Adrenal gland (tissue), 5 donors: ENCODE data around the gene ITPR1.

Experiments
- POLR2A ChIP-seq, 2 donors: fragments of 450-650 bp; IDR thresholded peaks; one replicate each; pipeline ENCODE4 v1.6.1; 2017; ENCODE audit warnings: antibody characterized with exemption in 2 of 2, mild to moderate bottlenecking in 2 of 2, moderate library complexity in 1 of 2
- TF ChIP-seq, protein P1 (sequence below), 6 experiments: fragments of 450-650 bp in 4 of 6; fragments of 200-600 bp in 2 of 6; sonication (generic) in 1 of 6; IDR thresholded peaks; 1 replicate in 5 of 6; 2 replicates in 1 of 6; pipeline versions ENCODE4 v1.5.1 to v1.8.0; 2016 to 2021; ENCODE audit warnings: antibody characterized with exemption in 6 of 6, mild to moderate bottlenecking in 2 of 6, moderate library complexity in 1 of 6
- donor health status: DM: no; HTN: no; CAD: no.

- TF ChIP-seq, protein P1, sequence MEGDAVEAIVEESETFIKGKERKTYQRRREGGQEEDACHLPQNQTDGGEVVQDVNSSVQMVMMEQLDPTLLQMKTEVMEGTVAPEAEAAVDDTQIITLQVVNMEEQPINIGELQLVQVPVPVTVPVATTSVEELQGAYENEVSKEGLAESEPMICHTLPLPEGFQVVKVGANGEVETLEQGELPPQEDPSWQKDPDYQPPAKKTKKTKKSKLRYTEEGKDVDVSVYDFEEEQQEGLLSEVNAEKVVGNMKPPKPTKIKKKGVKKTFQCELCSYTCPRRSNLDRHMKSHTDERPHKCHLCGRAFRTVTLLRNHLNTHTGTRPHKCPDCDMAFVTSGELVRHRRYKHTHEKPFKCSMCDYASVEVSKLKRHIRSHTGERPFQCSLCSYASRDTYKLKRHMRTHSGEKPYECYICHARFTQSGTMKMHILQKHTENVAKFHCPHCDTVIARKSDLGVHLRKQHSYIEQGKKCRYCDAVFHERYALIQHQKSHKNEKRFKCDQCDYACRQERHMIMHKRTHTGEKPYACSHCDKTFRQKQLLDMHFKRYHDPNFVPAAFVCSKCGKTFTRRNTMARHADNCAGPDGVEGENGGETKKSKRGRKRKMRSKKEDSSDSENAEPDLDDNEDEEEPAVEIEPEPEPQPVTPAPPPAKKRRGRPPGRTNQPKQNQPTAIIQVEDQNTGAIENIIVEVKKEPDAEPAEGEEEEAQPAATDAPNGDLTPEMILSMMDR (IDR thresholded peaks at IDR 0.05) = no peak
- no peak for TF ChIP-seq POLR2A (IDR thresholded peaks at IDR 0.05)
These were observed 4.0 kb downstream of the ITPR1 start for GRCh38 chr3:4497005-4497692.
